Measurements from ENCODE around the gene OTOF. TPM values are rescaled to one million over a fixed set of nuclear protein-coding genes. Genes with fewer than 3 reads are reported as not detected.

OTOF gene
- total RNA-seq, 1 experiment from 2014 or later: 0.10 TPM

DNA sequence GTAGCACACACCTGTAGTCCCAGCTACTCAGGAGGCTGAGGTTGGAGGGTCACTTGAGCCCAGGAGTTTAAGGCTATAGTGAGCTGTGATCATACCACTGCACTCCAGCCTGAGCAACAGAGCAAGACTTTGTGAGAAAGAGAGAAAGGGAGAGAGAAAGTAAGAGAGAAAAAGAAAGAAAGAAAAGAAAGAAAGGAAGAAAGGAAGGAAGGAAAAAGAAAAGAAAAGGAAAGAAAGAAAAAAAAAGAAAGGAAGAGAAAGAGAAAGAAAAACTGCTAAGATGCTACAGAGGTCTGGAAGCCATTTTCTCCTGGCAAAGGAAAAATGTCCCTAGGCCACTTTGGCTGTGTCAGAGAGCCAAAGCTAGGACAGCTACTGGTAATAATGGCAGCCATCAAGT is 45.6 kb downstream of the OTOF start:
- intact Hi-C loops (cut with micrococcal nuclease): no loop called here
- ChIA-PET CTCF (no interaction called here), POLR2A (no interaction called here), RAD21 (ENCODE audit: low non-redundant PET in 1 of 2, low total read pairs in 2 of 2, uncharacterized antibody in 2 of 2, unreplicated experiment in 2 of 2) (no interaction called here)
- Histone ChIP-seq H2AFZ (ENCODE audit: low read depth, low read length, poor library complexity, severe bottlenecking) (no peak overlapping the region), H4K20me1 (ENCODE audit: insufficient read depth) (no peaks in the 10 kb centered on the region), H3K79me2 (ENCODE audit: insufficient read depth, low read length) (no peaks in the 10 kb centered on the region), H3K4me2 (ENCODE audit: low read length) (no peak overlapping the region), H3K4me3 (replicated peaks in 1 of 2; ENCODE audit: low read depth in 1 of 2, low read length in 2 of 2) (no peak overlapping the region), H3K4me1 (ENCODE audit: control insufficient read depth in 1 of 2, insufficient read depth in 2 of 2, low read length in 2 of 2) (no peaks in the 10 kb centered on the region), H3K27me3 (ENCODE audit: insufficient read depth, low read length) (no peaks in the 10 kb centered on the region), H3K36me3 (ENCODE audit: control insufficient read depth in 1 of 2, insufficient read depth in 2 of 2, low read length in 2 of 2) (no peaks in the 10 kb centered on the region), H3K9ac (ENCODE audit: low read length) (no peak overlapping the region), H3K9me3 (ENCODE audit: control insufficient read depth in 1 of 2, insufficient read depth in 1 of 2, low read depth in 1 of 2, low read length in 2 of 2) (no peaks in the 10 kb centered on the region), H3K9me2 (ENCODE audit: insufficient read depth) (no peaks in the 10 kb centered on the region), H3K27ac (ENCODE audit: low read depth, low read length) (no peak overlapping the region)
- DNase-seq (ENCODE audit: low read depth, low spot score) (no peak), ATAC-seq (no peak)
- BruUV-seq (replicated peaks): no TSS peak
- no peak for TF ChIP-seq FOSL1 (IDR thresholded peaks at IDR 0.05; ENCODE audit: low read depth)
- TF ChIP-seq CEBPB (IDR thresholded peaks at IDR 0.05; ENCODE audit: low read depth): no peak
- TF ChIP-seq SIN3A (IDR thresholded peaks at IDR 0.05; ENCODE audit: low read depth): no peak
- TF ChIP-seq ZFX (IDR thresholded peaks at IDR 0.05): no peak
- no peak for TF ChIP-seq SP1 (IDR thresholded peaks at IDR 0.05; ENCODE audit: low read depth)
- no peak for TF ChIP-seq RAD21 (IDR thresholded peaks at IDR 0.05; ENCODE audit: low read depth)
- TF ChIP-seq EZH2phosphoT487 (IDR thresholded peaks at IDR 0.05; ENCODE audit: borderline replicate concordance): no peak
- TF ChIP-seq ELF1 (IDR thresholded peaks at IDR 0.05; ENCODE audit: borderline replicate concordance, low read depth): no peak
- TF ChIP-seq, protein P1, sequence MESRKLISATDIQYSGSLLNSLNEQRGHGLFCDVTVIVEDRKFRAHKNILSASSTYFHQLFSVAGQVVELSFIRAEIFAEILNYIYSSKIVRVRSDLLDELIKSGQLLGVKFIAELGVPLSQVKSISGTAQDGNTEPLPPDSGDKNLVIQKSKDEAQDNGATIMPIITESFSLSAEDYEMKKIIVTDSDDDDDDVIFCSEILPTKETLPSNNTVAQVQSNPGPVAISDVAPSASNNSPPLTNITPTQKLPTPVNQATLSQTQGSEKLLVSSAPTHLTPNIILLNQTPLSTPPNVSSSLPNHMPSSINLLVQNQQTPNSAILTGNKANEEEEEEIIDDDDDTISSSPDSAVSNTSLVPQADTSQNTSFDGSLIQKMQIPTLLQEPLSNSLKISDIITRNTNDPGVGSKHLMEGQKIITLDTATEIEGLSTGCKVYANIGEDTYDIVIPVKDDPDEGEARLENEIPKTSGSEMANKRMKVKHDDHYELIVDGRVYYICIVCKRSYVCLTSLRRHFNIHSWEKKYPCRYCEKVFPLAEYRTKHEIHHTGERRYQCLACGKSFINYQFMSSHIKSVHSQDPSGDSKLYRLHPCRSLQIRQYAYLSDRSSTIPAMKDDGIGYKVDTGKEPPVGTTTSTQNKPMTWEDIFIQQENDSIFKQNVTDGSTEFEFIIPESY (IDR thresholded peaks at IDR 0.05; ENCODE audit: extremely low read depth, insufficient replicate concordance, low read length): no peak
- TF ChIP-seq, protein P2, sequence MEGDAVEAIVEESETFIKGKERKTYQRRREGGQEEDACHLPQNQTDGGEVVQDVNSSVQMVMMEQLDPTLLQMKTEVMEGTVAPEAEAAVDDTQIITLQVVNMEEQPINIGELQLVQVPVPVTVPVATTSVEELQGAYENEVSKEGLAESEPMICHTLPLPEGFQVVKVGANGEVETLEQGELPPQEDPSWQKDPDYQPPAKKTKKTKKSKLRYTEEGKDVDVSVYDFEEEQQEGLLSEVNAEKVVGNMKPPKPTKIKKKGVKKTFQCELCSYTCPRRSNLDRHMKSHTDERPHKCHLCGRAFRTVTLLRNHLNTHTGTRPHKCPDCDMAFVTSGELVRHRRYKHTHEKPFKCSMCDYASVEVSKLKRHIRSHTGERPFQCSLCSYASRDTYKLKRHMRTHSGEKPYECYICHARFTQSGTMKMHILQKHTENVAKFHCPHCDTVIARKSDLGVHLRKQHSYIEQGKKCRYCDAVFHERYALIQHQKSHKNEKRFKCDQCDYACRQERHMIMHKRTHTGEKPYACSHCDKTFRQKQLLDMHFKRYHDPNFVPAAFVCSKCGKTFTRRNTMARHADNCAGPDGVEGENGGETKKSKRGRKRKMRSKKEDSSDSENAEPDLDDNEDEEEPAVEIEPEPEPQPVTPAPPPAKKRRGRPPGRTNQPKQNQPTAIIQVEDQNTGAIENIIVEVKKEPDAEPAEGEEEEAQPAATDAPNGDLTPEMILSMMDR (IDR thresholded peaks at IDR 0.05 in 2 of 3, conservative IDR thresholded peaks at IDR 0.05 in 1 of 3; ENCODE audit: borderline replicate concordance in 1 of 3, insufficient read depth in 1 of 3, low read depth in 2 of 3, low read length in 2 of 3): no peak
- no peak for TF ChIP-seq EGR1 (IDR thresholded peaks at IDR 0.05; ENCODE audit: low read depth)
- TF ChIP-seq YY1 (IDR thresholded peaks at IDR 0.05; ENCODE audit: extremely low read depth, insufficient replicate concordance, low read depth, low read length): no peak
- no peak for TF ChIP-seq POLR2AphosphoS5 (IDR thresholded peaks at IDR 0.05; ENCODE audit: low read depth, low read length)

Data from HCT116 (cell line).